ENCODE data around the gene IFT52. TPM values are rescaled to one million over a fixed set of nuclear protein-coding genes. Genes with fewer than 3 reads are reported as not detected.

IFT52 gene
- total RNA-seq, 4 donors from 2014 or later = 6.9 to 18.5 (median 13.0) TPM

DNA sequence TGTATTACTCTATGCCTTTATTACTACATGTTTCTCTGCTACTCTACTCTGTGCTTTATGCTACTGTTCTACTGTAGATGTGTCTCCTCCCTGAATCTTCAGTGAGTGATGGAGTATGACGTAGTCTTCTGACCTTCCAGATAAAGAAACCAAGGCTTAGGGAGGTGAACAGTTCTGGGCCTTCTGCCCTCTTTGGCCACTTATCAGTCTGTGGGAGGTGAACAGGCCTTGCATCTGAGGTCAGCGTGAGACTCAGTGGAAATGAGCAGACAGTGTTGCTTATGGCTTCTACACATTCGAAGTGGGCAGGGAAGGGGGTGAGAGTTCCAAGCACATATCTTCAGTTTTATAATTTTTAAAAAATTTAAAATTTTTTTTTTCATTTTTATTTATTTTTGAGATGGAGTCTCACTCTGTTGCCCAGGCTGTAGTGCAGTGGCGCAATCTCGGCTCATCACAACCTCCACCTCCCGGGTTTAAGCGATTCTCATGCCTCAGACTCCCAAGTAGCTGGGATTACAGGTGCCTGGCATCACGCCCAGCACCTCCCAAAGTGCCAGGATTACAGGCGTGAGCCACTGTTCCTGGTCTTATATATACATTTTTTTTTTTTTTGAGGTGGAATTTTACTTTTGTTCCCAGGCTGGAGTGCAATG is 100.3 kb downstream of the IFT52 start:
- H3K36me3 ChIP-seq = no peaks in the 10 kb centered on the region
- no peaks in the 10 kb centered on the region for H3K9me3 ChIP-seq
- H3K27ac ChIP-seq = no peak overlapping the region
- no peak for DNase-seq
- H3K4me3 ChIP-seq = no peak overlapping the region
- H3K4me1 ChIP-seq = no peaks in the 10 kb centered on the region
- intact Hi-C loops (cut with DNase I) = no loop called here
- 81 to 90% methylated on average over 9 of the region's 9 CpGs for WGBS, 2 donors
- TF ChIP-seq, protein P1, sequence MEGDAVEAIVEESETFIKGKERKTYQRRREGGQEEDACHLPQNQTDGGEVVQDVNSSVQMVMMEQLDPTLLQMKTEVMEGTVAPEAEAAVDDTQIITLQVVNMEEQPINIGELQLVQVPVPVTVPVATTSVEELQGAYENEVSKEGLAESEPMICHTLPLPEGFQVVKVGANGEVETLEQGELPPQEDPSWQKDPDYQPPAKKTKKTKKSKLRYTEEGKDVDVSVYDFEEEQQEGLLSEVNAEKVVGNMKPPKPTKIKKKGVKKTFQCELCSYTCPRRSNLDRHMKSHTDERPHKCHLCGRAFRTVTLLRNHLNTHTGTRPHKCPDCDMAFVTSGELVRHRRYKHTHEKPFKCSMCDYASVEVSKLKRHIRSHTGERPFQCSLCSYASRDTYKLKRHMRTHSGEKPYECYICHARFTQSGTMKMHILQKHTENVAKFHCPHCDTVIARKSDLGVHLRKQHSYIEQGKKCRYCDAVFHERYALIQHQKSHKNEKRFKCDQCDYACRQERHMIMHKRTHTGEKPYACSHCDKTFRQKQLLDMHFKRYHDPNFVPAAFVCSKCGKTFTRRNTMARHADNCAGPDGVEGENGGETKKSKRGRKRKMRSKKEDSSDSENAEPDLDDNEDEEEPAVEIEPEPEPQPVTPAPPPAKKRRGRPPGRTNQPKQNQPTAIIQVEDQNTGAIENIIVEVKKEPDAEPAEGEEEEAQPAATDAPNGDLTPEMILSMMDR (IDR thresholded peaks at IDR 0.05) = no peak
- no peak for TF ChIP-seq POLR2A (IDR thresholded peaks at IDR 0.05)
- H3K27me3 ChIP-seq = no peaks in the 10 kb centered on the region

- no peak overlapping the region for H3K4me3 ChIP-seq
- no peaks in the 10 kb centered on the region for H3K36me3 ChIP-seq
- H3K27me3 ChIP-seq = no peaks in the 10 kb centered on the region
- WGBS, 2 donors = 82 to 86% methylated on average over 1 to 5 of the region's 5 CpGs
- no peak overlapping the region for H3K27ac ChIP-seq
- intact Hi-C loops (cut with DNase I) = no loop called here
- TF ChIP-seq, protein P1 (IDR thresholded peaks at IDR 0.05) = peak; percentile 19 to 56 (median 37)
- no peak for TF ChIP-seq POLR2A (IDR thresholded peaks at IDR 0.05)
- DNase-seq = no peak
- H3K4me1 ChIP-seq = no peaks in the 10 kb centered on the region
- H3K9me3 ChIP-seq = no peaks in the 10 kb centered on the region
Measured at GRCh38 chr20:43691928-43692524, 101.3 kb downstream of the IFT52 start.

GRCh38 chr20:43694763-43695162 is 104.0 kb downstream of the IFT52 start:
- Histone ChIP-seq H3K36me3 (no peaks in the 10 kb centered on the region), H3K4me3 (no peak overlapping the region), H3K27me3 (no peaks in the 10 kb centered on the region), H3K4me1 (no peaks in the 10 kb centered on the region), H3K27ac (no peak overlapping the region), H3K9me3 (no peaks in the 10 kb centered on the region)
- intact Hi-C loops (cut with DNase I) = no loop called here
- no peak for TF ChIP-seq POLR2A (IDR thresholded peaks at IDR 0.05)
- 92 to 95% methylated on average over 3 of the region's 3 CpGs for WGBS, 2 donors
- no peak for DNase-seq

DNA sequence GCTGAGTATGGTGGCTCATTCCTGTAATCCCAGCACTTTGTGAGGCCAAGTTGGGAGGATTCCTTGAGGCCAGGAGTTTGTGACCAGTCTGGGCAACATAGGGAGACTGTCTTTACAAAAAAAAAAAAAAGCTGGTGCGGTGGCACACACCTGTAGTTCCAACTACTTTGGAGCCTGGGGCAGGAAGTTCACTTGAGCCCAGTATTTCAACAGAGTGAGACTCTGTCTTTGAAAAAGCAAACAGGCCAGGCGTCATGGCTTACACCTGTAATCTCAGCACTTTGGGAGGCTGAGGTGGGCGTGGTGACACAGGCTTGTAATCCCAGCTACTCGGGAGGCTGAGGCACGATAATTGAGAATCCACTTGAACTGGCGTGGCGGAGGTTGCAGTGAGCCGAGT is 104.8 kb downstream of the IFT52 start:
- Histone ChIP-seq H3K27me3 (no peaks in the 10 kb centered on the region), H3K9me3 (no peaks in the 10 kb centered on the region), H3K27ac (no peak overlapping the region), H3K36me3 (no peaks in the 10 kb centered on the region), H3K4me1 (no peaks in the 10 kb centered on the region), H3K4me3 (no peak overlapping the region)
- TF ChIP-seq, protein P1 (IDR thresholded peaks at IDR 0.05) = no peak
- no peak for TF ChIP-seq POLR2A (IDR thresholded peaks at IDR 0.05)
- 87 to 94% methylated on average over 6 to 8 of the region's 8 CpGs for WGBS, 2 donors
- intact Hi-C loops (cut with DNase I) = no loop called here
- DNase-seq = no peak

Other genes starting within 250 kb of the IFT52 start
- gene SRSF6, start 133.0 kb upstream of the IFT52 start, total RNA-seq = 10 to 100 TPM; 52.7 to 74.2 (median 53.4) TPM
- gene L3MBTL1, start 83.2 kb upstream of the IFT52 start, total RNA-seq = 10 to 100 TPM in 1 of 4 donors, 1 to 10 TPM in 3; 3.5 to 31.7 (median 7.9) TPM
- 1 to 10 TPM in 1 of 4 donors, under 1 TPM in 1, not detected in 2; 0.68 to 3.6 TPM for gene SGK2, start 31.9 kb upstream of the IFT52 start, total RNA-seq
- gene MYBL2, start 76.2 kb downstream of the IFT52 start, total RNA-seq = 10 to 100 TPM in 2 of 4 donors, 1 to 10 TPM in 2; 3.1 to 19.9 (median 11.9) TPM
- gene GTSF1L, start 136.1 kb downstream of the IFT52 start, total RNA-seq = not detected

Measured in esophagus squamous epithelium (tissue), 5 donors.